HG03108 (cell line): ENCODE results near the gene DENND1A.
"Not testable (repeated sequence)": the region's sequence is repeated elsewhere in the genome, so short reads cannot be mapped to it uniquely, and the experiment has no call there.

ENCODE experiments used
- ATAC-seq: cut with Tn5 transposase; IDR thresholded peaks from one replicate; pipeline ENCODE4 v1.9.1; 2021; ENCODE audit warnings: moderate library complexity; ENCODE audit not compliant: unreplicated experiment

DENND1A gene

GRCh38 chr9:123825342-123826060 is 104.4 kb downstream of the DENND1A start:
- ATAC-seq: no peak

- ATAC-seq: no peak
Observed at GRCh38 chr9:123823194-123823947, 106.6 kb downstream of the DENND1A start.

GRCh38 chr9:123821619-123822018 is 108.3 kb downstream of the DENND1A start:
- ATAC-seq: no peak

- ATAC-seq: no peak
Observed at GRCh38 chr9:123820139-123820538, 109.8 kb downstream of the DENND1A start.

GRCh38 chr9:123816817-123817472 is 113.0 kb downstream of the DENND1A start:
- no peak for ATAC-seq

- not testable (repeated sequence) for ATAC-seq
Observed at GRCh38 chr9:123815856-123816255, 114.1 kb downstream of the DENND1A start.

- no peak for ATAC-seq
Observed at GRCh38 chr9:123814496-123814895, 115.4 kb downstream of the DENND1A start.

- no peak for ATAC-seq
Observed at GRCh38 chr9:123812984-123813383, 116.9 kb downstream of the DENND1A start.

GRCh38 chr9:123807251-123807650 is 122.7 kb downstream of the DENND1A start:
- ATAC-seq: no peak

- no peak for ATAC-seq
Observed at GRCh38 chr9:123806829-123807228, 123.1 kb downstream of the DENND1A start.

- no peak for ATAC-seq
Observed at GRCh38 chr9:123798195-123798594, 131.7 kb downstream of the DENND1A start.

- no peak for ATAC-seq
Observed at GRCh38 chr9:123796618-123797484, 133.1 kb downstream of the DENND1A start.

- ATAC-seq: no peak
Observed at GRCh38 chr9:123796094-123796493, 133.8 kb downstream of the DENND1A start.

- ATAC-seq: no peak
Observed at GRCh38 chr9:123795336-123795735, 134.6 kb downstream of the DENND1A start.

GRCh38 chr9:123792501-123792900 is 137.4 kb downstream of the DENND1A start:
- no peak for ATAC-seq

- ATAC-seq: no peak
Observed at GRCh38 chr9:123789554-123790292, 140.2 kb downstream of the DENND1A start.

GRCh38 chr9:123787416-123787815 is 142.5 kb downstream of the DENND1A start:
- no peak for ATAC-seq

GRCh38 chr9:123784518-123784917 is 145.4 kb downstream of the DENND1A start:
- ATAC-seq: no peak

GRCh38 chr9:123778232-123778902 is 151.6 kb downstream of the DENND1A start:
- ATAC-seq: no peak
